GM19455 (cell line): ENCODE results near the gene TK1.

ENCODE experiments used
- ATAC-seq: cut with Tn5 transposase; IDR thresholded peaks from one replicate; pipeline ENCODE4 v1.9.1; 2021; ENCODE audit not compliant: unreplicated experiment

The TK1 gene

DNA sequence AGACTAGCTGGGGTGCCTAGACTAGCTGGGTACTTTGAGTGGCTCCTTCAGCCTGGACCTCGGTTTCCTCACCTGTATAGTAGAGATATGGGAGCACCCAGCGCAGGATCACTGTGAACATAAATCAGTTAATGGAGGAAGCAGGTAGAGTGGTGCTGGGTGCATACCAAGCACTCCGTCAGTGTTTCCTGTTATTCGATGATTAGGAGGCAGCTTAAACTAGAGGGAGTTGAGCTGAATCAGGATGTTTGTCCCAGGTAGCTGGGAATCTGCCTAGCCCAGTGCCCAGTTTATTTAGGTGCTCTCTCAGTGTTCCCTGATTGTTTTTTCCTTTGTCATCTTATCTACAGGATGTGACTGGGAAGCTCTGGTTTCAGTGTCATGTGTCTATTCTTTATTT, 36.2 kb upstream of the TK1 start:
- ATAC-seq: no peak

DNA sequence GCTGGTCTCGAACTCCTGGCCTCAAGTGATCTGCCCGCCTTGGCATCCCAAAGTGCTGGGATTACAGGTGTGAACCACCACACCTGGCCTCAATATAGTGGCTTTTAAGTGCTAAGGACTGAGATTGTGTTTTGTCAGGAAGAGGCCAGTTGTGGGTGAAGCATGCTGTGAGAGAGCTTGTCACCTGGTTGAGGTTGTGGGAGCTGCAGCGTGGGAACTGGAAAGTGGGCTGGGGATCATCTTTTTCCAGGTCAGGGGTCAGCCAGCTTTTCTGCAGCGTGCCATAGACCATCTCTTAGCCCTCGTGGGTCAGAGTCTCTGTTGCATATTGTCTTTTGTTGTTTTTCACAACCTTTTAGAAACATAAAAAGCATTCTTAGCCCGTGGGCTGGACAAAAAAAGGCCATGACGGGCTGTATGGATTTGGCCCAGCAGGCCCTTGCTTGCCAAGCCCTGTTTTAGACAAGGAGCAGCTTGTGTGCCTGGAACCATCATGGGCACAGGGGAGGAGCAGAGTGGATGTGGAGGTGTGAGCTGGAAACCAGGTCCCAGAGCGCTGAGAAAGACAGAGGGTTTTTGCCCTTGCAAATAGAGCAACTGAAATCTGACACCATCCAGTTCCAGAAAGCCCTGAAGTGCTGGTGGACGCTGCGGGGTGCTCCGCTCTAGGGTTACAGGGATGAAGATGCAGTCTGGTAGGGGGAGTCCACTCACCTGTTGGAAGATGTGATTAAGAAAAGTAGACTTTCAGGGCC, 32.7 kb upstream of the TK1 start:
- no peak for ATAC-seq

DNA sequence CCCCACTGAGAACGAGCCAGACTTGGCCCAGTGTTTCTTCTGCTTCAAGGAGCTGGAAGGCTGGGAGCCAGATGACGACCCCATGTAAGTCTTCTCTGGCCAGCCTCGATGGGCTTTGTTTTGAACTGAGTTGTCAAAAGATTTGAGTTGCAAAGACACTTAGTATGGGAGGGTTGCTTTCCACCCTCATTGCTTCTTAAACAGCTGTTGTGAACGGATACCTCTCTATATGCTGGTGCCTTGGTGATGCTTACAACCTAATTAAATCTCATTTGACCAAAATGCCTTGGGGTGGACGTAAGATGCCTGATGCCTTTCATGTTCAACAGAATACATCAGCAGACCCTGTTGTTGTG, 27.8 kb upstream of the TK1 start:
- no peak for ATAC-seq

DNA sequence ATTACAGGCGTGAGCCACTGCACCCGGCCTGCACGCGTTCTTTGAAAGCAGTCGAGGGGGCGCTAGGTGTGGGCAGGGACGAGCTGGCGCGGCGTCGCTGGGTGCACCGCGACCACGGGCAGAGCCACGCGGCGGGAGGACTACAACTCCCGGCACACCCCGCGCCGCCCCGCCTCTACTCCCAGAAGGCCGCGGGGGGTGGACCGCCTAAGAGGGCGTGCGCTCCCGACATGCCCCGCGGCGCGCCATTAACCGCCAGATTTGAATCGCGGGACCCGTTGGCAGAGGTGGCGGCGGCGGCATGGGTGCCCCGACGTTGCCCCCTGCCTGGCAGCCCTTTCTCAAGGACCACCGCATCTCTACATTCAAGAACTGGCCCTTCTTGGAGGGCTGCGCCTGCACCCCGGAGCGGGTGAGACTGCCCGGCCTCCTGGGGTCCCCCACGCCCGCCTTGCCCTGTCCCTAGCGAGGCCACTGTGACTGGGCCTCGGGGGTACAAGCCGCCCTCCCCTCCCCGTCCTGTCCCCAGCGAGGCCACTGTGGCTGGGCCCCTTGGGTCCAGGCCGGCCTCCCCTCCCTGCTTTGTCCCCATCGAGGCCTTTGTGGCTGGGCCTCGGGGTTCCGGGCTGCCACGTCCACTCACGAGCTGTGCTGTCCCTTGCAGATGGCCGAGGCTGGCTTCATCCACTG, 27.3 kb upstream of the TK1 start, which contains the start of gene BIRC5:
Gene BIRC5, plus strand, starts transcription at position 238 of the 690 bp plus-strand sequence. Its CDS starts 64 bp downstream, at position 302.
- ATAC-seq: peak; percentile 72

DNA sequence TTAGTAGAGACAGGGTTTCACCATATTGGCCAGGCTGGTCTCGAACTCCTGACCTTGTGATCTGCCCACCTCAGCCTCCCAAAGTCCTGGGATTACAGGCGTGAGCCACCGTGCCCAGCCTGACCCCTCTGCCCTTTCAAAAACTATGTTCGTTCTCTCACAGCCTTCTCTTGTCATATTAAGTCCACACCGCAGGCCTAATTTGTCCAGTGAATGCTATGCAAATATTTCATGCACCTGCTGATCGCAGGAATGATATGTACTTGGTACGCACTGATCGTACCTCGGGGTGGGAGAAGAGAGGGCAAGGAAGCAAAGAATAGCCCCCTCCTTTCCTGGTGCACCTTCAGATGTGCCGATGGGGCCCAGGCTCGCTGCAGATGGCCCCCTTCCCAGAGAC, 24.2 kb upstream of the TK1 start:
- no peak for ATAC-seq

DNA sequence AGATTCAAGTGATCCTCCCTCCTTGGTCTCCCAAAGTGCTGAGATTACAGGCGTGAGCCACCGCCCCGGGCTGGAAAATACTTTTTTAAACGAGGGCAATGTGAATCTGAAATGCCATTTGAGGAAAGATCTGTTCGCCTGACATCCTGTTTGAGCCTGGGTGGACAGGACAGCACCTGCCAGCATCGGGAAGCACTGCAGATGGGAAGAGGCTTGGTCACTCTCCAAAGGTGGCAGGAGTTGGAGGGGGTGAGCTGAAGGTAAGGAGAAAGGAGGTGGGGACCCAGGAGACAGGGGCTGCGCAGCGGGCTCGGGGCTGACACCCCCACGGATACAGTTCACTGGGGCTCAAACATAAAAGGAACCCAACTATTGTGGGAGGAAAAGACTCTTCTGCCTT, 23.3 kb upstream of the TK1 start:
- ATAC-seq: no peak

DNA sequence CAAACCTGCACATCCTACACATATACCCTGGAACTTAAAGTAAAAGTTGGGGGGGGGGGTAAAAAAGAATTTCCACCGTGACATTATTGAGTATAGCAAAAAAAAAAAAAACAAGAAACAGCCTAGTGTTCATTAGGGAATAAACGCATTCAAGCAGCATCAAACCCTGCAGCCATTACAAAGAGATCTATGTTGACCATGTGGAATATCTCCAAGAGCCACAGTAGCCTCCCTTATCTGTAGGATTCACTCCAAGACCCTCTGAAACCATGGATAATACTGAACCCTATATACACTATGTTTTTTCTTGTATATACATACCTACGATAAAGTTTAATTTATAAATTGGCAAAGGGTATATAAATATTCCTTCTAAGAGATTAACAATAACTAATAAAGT, 21.6 kb upstream of the TK1 start:
- ATAC-seq: no peak

DNA sequence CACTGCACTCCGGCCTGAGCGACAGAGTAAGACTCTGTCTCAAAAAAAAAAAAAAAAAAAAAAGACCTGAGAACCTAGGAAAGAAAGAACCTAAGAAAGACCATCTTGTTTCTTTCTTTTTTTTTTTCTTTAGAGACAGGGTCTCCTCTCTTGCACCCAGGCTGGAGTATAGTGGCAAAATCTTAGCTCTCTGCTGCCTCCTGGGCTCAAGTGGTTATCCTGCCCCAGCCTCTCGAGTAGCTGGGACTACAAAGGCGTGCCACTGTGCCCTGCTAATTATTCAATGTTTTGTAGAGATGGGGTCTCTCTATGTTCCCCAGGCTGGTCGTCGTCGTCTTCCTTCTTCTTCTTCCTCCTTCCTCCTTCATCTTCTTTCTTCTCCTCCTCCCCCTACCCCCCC, 19.4 kb upstream of the TK1 start:
- no peak for ATAC-seq

DNA sequence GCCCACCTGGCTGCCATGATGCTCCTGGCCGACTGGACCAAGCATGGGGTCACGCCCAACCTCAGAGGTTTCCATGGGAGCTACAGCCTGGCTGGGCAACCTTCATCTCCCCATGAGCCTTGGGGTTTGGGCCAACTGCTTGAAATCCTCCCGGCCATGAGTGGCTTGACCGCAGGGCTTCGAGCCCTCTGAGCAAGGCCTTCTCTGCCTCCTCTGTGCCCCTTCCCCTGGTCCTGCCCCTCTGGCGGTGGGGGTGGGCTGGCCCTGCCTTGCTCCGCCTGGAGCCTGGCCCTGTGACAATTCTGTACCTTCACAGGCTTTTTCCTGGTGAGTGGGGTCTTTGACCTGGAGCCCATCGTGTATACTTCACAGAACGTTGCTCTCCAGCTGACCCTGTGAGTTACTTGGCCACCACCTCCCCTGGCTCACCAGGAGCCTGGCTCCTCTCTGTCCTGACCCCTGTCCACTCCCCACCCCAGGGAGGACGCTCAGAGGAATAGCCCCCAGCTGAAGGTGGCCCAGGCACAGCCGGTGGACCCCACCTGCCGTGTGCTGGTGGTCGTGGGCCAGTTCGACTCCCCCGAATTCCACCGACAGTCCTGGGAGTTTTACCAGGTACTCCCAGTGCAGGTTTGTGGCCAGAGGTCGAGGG, 18.4 kb upstream of the TK1 start:
- no peak for ATAC-seq

DNA sequence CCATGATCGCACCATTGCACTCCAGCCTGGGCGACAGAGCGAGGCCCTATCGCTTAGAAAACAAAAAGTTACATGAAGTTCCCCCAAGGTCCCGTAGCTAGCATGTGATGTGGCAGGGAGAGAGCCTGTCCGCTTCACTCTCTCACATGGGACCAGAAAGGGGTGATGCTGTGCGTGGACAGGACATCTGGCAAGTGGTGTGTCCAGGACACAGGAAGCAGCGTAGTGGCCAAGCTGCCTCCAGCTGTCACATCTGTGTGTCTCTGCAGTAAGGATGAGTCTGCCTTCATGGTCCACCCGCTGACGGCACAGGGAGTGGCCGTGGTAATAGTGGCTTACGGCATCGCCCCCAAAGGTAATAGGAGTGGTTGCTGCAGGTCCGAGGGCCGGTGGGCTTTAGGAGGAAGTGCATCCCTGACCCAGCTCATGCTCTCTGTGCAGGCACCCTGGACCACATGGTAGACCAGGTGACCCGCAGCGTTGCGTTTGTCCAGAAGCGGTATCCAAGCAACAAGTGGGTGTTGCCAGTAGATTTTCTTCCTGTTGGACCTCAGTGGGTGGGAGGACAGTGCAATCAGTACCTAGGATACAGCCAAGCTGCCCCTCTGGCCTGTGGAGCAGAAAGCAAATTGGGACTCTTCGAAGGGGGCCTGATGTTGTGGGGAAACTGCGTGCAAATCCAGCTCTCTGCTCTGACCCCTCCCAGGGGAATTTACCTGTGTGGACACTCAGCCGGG, 17.7 kb upstream of the TK1 start:
- ATAC-seq: no peak

DNA sequence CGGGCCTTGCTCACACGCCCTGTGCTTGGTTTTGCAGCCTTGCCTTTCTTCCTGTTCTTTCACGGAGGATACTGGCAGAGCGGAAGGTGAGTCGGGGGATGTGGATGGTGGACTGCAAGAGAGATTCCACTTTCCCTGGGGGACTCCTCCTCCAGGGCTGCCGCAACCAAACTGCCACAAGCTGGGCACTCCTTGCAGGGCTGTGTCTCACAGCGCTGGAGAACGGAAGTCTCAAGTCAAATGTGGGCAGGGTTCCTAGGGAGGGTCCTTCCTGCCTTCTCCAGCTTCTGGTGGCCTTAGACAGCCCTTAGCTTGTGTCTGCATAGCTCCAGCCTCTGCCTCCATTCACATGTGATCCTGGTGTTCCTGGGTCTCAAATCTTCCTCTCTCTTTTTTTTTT, 15.8 kb upstream of the TK1 start:
- ATAC-seq: no peak

DNA sequence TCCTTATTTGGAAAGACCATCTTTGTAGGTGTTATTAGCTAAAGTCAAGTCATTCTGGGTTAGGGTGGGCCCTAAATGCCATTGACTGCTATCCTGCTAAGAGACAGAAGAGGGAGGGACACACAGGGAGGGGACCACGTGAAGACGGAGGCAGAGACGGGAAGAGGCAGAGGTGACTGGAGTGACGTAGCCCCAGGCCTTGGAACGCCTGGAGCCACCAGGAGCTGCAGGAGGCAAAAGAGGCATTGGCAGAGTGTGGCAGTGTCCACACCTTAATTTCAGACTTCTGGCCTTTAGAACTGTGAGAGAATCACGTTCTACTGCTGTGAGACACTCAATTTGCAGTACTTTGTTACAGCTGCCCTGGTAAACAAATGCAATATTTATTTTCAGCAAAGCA, 13.6 kb upstream of the TK1 start:
- no peak for ATAC-seq

DNA sequence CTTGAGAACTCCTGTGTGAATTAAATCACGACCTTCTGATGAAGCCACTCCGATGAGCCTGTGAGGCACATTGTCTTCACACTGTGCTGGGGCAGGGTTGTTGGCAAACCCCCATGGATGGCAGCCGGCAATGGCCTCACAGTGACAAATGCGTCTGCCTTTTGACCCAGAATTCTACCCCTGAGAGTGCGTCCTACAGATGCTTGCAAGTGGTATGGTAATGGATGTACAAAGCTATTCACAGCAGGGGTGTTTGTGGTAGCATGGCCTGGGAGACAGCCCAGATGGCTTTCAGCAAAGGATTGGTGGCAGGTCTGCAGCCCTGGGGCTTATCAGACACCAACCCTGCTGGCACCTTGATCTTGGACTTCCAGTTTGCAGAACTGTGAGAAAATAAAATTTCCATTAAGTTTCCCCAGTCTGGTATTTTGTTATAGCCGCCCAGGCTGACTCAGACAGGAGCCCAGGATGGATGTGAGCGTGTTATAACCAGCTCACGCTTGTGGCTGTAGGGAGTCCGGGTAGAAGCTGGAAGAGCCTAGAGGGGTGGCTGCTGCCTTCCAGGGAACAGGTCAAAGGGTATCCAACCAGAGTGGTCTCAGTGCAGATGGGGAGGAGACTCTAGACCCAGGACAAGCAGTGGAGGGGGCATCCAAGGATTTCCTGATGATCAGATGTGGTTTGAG, 10.4 kb upstream of the TK1 start:
- no peak for ATAC-seq

DNA sequence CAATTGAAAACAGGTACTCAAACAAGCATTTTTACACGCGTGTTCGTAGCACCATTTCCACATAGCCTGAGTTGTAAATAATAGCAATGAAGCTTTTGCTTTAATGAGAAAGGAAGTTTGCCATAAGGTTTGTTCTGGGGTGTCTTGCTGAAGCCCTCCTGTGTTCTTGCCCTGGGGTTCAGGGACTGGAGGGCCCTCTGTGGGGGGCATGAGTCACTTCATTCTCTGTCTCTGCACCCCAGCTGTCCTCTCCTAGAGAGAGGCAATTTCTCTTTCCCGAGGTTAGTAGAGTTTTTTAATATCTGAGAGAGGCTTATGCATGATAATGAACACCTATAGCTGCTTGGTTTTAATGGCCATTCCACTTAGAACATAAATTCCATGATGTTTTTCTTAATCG, 9.9 kb upstream of the TK1 start:
- ATAC-seq: no peak

DNA sequence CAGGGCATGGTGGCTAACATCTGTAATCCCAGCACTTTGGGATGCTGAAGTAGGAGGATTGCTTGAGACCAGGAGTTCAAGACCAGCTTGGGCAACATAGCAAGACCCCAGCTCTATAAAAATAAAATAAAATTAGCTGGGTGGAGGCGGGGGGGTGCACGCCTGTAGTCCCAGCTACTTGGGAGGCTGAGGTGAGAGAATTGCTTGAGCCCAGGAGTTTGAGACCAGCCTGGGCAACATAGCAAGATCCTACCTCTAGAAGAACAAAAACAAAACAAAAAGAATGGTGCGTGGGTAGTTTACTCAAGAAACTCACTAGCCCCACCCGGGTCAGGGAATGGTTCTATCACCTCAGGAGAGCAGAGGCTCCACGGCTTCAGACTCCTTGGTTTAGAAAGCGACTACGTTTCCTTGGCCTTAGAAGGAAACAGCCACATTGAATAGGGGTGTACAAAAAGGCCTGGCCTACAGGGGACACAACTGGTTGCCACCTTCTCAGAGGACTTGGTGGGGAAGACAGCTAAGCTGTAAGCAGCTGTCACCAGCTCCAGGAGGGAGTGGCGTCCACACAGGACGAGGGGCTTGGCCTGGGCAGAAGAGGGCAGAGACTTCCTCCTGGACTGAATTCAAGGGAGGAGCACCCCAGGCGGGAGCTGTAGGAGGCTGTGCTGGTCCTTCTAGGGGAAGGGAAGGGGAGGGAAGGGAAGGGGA, 716 bp downstream of the TK1 start:
- ATAC-seq: no peak

DNA sequence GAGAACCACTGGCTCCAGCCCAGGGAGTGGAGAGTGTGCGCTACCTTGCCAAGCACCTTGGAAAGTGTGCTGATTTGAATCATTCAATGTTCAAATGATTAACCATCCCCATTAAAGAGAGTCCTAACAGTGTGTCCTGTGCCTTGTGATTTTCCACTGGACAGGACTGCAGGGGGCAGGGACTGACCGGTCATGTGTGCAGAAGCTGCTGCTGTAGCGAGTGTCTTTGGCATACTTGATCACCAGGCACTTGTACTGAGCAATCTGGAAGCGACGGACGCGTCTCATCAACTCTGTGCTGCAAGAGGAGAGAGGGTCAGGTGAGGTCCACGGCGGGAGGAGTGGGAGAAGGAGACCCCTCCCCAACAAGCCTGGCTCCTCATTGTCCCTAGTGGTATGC, 2.0 kb downstream of the TK1 start:
- no peak for ATAC-seq

DNA sequence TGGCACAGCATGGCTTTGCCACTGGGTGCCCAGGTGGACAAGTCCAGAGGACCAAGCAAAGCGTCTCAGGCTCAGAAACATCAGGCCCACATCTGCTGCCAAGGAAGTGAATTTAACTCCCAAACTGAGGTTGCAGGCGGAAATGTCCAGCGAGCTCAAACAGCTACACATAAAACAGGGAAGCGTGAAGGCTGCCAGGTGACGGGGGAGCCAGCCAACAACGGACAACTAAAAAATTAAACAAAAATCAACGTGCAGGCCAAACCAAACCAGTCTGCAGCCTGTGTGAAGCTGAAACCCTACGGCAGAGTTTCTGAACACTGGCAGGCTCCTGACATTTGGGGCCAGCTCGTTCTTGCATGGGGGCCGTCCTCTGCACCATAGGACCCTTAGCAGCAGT, 2.5 kb downstream of the TK1 start:
- no peak for ATAC-seq

DNA sequence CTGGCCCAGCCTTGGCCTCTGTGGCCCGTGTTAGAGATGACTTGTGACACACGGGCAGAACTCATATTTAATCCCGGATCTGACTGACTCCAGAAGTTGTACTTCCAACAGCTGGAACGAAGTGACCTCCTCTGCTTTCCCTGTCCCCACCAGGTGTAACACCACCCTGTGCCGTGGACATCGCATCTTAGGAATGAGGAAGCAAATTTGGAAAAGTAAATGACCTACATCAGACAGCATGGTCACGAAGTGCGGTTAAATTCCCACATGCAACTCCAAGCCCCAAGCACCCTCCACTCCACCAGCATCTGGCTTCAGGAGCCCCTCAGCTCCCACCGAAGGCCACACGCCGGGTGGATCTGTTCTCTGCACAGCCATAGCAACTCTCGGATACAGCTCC, 2.9 kb downstream of the TK1 start:
- ATAC-seq: no peak

DNA sequence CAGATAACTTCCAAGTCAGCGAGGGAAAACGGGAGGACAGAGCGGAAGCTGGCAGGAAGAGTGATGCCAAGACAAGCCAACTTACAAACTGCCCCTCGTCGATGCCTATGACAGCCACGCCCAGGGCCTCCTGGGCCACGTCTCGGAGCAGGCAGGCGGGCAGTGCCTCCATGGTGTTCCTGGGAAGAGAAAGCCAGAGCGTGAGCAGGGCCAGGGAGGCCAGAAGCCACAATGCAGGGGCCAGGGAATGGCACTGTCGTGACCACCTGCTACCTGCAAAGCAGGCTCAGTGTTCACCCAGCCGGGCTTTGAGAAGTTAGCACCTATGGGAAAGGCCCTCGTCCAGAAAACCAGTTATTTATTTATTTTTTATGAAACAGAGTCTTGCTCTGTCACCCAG, 4.3 kb downstream of the TK1 start:
- ATAC-seq: no peak

DNA sequence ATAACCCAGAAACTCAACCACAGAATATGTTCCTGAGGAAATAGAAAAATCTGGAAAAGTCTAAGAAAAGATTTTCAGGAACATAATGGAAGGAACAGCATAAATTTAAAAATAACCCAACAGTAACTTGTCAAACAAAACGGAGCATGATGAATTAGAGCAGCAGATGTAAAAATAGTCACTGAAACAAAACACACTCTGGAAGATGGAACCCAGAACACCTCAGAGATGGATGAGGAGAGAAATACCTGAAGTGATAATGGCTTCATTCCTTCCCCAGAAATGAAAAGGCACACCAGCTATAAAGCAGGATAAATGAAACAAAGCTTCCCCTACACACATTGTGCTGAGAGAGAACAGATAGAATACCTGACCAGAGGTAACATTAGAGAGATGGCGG, 6.3 kb downstream of the TK1 start:
- ATAC-seq: no peak
